Measurements from ENCODE around the gene NUDT8.
A peak's percentile ranks its signal among the peaks of the same experiment; 100 is the strongest.
"Not testable (repeated sequence)": the region's sequence is repeated elsewhere in the genome, so short reads cannot be mapped to it uniquely, and the experiment has no call there.

NUDT8 gene

DNA sequence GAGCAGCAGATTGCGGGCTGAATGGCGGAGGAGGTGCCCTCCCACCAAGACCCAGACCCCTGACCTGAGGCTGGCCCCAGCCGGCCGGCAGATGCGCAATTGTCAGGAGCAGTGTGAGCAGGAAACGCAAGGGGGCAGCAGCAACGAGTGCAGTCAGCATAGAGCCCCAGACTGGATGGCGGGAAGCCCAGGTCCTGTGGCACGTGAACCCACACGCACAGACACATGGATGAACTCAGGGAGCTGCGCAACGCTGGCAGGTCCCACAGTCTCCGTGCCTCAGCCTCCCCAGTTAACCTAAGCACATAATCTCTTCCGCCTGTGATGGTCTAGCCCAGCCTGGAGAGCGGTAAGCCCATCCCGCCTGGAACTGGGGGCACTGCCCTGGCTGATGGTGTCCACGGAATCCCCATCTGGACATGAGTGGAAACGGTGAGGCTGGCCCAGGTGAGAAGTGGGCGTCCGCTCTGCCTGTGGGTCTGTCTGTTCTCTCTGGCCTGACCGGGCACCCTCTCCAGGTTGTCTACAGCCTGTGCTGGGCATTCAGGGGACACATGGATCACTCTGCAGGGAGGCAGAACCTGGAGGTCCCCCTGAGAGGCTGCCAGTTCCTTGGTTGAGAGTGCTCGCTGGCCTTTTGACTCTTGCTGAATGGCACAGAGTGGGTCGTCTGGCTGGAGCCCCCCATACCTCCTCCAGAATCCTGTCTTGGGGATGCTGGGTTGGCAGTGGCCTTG, 10.5 kb upstream of the NUDT8 start:
- no peak overlapping the region for H3K4me3 ChIP-seq (ENCODE audit: low read depth, low read length)
- TF ChIP-seq, protein P1, sequence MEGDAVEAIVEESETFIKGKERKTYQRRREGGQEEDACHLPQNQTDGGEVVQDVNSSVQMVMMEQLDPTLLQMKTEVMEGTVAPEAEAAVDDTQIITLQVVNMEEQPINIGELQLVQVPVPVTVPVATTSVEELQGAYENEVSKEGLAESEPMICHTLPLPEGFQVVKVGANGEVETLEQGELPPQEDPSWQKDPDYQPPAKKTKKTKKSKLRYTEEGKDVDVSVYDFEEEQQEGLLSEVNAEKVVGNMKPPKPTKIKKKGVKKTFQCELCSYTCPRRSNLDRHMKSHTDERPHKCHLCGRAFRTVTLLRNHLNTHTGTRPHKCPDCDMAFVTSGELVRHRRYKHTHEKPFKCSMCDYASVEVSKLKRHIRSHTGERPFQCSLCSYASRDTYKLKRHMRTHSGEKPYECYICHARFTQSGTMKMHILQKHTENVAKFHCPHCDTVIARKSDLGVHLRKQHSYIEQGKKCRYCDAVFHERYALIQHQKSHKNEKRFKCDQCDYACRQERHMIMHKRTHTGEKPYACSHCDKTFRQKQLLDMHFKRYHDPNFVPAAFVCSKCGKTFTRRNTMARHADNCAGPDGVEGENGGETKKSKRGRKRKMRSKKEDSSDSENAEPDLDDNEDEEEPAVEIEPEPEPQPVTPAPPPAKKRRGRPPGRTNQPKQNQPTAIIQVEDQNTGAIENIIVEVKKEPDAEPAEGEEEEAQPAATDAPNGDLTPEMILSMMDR (IDR thresholded peaks at IDR 0.05; ENCODE audit: borderline replicate concordance, insufficient read depth, low read depth, low read length): peak; percentile 83

GRCh38 chr11:67639438-67639859, 9.7 kb upstream of the NUDT8 start, which contains the start of gene TBX10:
Gene TBX10 (minus strand): TSS chr11:67639763. CDS start chr11:67639472, 291 bp downstream.
- TF ChIP-seq, protein P1 (IDR thresholded peaks at IDR 0.05; ENCODE audit: borderline replicate concordance, insufficient read depth, low read depth, low read length): no peak
- H3K4me3 ChIP-seq (ENCODE audit: low read depth, low read length): no peak within 1 kb of the TSS

DNA sequence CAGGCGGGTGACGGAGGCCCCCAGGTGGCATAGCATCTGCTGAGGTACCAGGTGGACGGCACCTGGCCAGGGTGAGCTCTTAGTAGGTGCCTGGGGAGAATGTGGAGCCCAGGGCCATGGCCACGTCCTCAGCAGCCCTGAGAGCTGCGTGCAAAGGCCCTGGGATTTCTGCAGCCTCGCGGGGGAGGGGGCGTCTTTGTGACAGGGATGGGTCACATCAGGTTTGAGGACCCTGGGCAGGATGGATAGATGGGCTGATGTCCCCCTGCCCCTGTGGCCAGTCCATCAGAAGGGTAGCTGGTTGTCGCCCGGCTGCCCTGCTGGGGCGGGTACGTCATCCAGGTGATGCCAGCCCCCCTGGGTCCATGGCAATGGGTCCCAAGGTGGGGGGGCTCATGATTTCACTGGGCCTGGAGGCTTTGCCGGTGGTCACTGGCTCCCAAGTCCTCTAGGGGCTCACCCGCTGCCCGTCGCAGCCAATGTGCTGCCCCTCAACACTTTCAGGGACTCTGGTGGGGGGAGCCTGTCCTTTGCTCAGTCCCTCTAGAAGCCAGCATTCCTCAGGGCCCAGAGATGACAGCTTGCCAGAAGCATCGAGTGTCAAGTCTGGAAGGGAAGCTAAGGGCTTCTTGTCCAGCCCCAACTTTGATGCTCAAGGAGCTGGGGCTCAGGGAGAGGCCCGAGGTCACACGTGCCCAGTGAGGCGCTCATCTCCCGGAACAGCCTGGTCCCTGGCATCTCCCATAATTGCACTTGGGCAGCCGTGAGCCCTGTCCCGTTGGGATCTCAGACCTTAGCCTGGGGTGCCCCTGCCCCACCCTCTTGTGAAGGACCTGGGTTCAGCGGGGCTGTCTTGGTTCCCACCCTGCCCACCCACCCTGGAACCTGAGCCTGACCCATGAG, 9.0 kb upstream of the NUDT8 start:
- H3K4me3 ChIP-seq (ENCODE audit: low read depth, low read length): no peak overlapping the region

GRCh38 chr11:67637441-67637840, 7.7 kb upstream of the NUDT8 start:
- H3K4me3 ChIP-seq (ENCODE audit: low read depth, low read length): not testable (repeated sequence)

More for the DNA sequence above, 9.0 kb upstream of the NUDT8 start:
- TF ChIP-seq, protein P1 (IDR thresholded peaks at IDR 0.05; ENCODE audit: borderline replicate concordance, insufficient read depth, low read depth, low read length): no peak

DNA sequence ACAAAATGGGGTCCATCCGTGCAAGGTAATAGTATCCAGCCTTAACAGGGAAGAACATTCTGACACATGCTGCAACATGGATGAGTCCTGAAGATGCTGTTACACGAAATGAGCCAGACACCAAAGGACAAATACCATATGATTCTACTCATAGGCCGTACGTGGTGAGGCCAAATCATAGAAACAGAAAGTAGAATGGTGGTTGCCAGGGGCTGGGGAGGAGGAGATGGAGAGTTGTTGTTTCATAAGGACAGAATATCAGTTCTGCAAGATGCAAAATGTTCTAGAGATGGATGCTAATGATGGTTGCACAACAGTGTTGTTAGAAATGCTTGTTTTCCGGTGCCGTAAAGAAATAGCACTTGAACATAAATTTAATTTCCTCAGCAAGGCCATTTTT, 7.2 kb upstream of the NUDT8 start:
- H3K4me3 ChIP-seq (ENCODE audit: low read depth, low read length): no peak overlapping the region
- TF ChIP-seq, protein P1 (IDR thresholded peaks at IDR 0.05; ENCODE audit: borderline replicate concordance, insufficient read depth, low read depth, low read length): no peak

DNA sequence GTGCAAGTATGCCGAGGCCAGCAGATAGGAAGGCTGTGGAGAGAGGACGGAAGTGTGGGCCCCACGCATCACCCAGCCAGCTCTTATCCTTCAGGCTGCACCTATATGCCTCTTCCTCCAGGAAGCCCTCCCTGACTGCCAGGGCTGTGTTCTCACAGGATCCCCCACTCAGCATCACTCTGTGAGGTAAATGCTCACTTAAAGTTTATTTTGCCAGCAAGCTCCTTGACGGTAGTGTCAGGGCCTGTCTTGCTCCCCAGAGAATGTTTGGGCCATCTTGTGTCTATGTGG, 5.4 kb upstream of the NUDT8 start:
- TF ChIP-seq, protein P1 (IDR thresholded peaks at IDR 0.05; ENCODE audit: borderline replicate concordance, insufficient read depth, low read depth, low read length): no peak
- no peak overlapping the region for H3K4me3 ChIP-seq (ENCODE audit: low read depth, low read length)

DNA sequence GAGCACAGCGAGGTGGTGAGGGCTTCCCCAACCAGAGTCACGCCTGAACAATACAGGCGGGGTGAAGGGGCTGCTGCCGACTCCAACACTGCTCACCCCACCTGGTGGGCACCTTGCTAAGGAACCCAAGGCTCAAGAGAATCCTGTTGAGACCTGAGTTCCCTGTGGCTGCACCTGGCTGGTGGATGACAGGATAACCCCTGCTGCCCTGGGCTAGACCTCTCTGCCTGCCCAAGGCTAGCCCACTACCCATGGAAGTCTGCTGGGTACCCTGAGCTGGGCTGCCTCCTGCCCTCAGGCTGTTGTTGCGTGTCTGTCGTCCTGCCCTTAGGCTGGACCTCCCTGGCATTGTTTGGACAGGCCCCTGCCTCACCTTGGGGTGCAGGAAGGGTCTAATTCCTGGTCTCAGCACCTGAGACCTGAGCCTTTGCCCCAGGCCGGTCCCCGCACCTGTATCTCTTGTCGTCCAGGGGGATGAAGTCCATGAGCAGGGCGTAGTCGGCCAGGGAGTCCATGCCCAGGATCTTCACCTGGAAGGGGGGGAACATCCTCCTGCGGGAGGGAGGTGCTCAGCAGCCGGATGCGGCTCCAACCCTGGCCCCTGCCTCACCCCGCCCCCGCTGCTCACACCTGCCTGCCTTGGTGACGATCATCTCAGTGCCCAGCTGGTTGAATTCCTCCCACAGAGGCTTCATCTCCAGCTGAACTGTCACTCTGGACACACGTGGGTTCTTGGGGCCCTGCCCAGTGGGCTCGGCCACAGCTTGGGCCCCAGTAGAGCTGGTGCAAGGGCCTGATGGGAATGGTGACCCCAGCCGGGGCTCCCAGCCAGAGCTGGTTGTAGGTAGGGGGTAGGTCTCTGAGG, 4.9 kb upstream of the NUDT8 start:
- TF ChIP-seq, protein P1 (IDR thresholded peaks at IDR 0.05; ENCODE audit: borderline replicate concordance, insufficient read depth, low read depth, low read length): no peak
- H3K4me3 ChIP-seq (ENCODE audit: low read depth, low read length): no peak overlapping the region
